DMS153 (cell line): ENCODE measurements around the gene UBE2C.
"Not testable (repeated sequence)": the region's sequence is repeated elsewhere in the genome, so short reads cannot be mapped to it uniquely, and the experiment has no call there.

ENCODE experiments used
- DNase-seq: peaks from one replicate; lab custom pipeline; 2025; lab: John Stamatoyannopoulos, UW

Gene UBE2C

DNA sequence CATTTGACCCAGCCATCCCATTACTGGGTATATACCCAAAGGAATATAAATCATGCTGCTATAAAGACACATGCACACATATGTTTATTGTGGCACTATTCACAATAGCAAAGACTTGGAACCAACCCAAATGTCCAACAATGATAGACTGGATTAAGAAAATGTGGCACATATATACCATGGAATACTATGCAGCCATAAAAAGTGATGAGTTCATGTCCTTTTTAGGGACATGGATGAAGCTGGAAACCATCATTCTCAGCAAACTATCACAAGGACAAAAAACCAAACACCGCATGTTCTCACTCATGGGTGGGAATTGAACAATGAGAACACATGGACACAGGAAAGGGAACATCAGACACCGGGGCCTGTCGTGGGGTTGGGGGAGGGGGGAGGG, 14.5 kb upstream of the UBE2C start:
- not testable (repeated sequence) for DNase-seq

DNA sequence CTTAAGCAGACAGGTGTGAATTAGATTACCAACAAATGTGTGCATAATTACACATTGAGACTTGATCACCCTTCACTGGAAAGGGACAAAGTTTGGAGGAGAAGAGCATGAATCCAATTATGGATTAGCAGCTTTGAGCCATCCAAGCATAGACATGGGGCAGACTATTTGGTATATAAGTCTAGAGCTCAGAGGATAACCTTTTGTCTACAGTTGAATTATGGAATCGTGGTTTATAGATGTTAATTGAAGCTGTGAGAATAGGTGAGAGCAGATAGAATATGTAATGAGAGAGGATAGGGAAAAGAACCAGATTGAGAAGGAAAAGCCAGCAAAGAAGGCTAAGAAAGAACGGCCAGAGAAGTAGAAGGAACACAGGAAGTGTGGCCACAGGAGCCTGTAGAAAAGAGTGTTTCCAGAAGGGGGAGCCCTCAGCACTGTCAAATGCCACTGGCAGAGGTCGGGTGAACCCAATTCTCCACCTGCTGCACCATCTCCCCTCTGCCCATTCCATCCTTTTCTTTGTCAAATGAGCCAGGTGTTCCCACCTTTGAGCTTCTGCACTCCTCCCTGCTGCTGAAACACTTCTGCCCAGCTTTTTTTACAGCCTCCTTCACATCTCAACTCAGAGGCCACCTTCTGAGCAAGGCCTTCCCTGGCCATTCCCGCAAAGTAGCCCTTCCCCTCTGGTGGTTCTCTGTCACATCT, 13.4 kb upstream of the UBE2C start:
- DNase-seq, result peak; percentile 9

DNA sequence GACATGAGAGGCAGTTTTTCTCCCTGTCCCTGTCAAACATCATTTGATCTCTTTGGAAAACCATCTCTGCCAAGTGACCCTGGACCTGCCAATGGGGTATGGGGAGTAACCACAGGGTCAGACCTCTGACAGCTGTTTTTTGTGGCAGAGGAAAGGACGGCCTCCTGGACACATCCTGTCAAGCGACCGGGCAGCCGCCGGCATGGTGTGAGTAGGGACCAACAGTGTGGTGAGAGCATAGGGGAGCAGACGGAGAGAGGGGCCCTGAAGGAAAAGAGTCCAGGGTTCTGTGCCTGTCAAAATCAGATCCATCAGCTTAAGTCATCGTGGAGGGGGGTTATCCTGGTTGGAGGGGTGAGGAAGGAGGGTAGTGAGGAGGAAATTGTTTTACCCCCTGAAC, 10.6 kb upstream of the UBE2C start:
- DNase-seq, result no peak

DNA sequence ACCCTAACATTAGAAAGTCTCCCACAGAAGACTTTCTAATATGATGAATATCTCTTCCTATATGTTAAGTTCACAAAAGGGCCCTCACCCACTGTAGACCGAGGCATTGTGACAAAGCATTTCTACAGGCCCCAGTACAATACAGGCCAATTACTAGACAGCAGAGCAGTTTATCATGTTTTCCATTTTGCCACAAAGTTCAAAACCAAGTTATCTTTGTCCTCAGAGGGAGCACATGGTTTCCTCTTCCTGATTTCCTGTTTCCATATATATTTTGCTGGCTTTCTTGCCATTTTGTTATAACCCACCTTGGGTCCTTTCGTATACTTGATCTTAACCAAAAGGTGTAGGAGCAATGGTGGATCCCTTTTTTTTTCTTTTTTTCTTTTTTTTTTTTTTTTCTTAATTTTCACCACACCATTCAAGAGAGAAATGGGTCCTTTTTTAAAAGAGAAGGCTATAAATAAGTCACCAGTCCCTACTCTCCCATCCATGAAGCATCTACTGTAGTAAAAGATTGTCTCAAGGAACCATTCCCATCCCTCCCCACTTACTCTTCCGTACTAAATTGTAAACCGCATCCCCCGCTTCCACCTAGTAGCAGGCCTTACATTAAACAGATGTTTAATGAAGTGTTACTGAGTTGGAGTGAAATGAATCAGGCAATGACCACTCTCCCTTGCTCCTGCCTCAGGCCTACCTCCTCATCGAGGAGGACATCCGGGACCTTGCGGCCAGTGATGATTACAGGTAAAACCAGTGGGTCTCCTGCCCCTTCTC, 2.1 kb upstream of the UBE2C start:
- DNase-seq, result no peak

DNA sequence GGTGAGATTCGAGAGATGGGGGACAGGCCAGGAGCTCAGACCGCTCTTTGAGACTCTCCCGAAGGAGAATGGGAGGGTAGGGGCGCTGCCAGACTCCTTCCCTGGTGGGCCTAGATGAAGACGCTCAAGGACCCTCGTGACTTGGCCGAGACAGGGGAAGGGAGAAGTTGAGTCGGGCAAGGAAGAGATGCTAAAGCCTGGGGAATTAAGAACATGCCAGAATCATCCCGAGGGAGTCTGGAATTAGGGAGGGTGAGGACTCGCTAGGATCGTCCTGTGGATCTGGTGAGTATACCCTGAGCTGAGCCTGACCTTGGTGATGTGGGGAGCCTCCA, 529 bp downstream of the UBE2C start:
- DNase-seq, result no peak

DNA sequence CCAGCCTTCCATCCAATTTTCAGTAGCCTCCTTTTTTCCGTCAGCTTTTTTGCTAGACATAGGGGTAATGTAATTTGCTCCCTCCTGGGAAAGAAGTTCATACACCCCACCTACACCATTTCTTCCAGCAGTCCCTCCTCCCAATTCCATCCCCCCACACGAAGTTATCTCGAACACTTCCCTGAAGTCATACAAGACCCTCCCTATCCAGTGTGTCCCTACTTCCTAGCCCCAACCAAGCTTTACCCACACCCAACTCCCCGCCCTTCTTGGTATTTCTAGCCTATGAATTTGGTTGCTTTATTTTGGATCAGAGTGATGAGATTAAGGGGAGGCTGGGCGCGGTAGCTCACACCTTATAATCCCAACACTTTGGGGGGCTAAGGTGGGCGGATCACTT, 1.0 kb downstream of the UBE2C start:
- DNase-seq, result no peak

DNA sequence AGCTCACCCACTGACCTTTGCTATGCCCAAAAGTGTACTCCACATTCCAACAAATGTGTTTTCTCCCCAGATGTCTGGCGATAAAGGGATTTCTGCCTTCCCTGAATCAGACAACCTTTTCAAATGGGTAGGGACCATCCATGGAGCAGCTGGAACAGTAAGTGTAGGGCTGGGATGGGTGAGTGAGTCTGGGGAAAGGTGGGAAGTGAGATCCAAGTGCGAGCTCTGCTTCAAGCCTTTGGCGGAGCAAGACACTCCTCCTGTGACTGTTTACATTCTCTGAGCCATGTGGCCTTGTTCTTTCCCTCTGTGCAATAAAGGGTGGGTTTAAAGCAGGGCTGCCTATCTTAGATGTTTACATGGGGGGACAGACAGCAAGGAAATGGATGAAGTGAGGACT, 1.9 kb downstream of the UBE2C start:
- DNase-seq, result no peak

DNA sequence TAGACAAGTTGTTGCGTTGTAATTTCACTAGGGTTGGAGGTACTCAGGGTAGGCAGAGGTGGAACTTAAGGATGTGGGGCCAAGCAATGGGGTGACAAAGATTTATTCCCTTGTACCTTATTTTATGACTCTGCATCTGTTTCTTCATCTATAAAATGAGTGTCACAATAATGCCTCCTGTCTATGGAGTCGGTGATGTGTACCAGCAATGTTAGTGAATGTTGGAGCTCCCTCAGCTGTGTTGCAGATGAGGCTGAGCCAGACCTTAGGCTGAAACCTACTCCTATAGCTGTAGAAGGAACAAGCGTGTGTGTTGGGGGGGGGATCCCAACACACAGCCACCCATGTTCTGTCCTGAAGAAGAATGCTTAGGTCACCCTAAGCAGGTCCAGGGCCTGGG, 4.5 kb downstream of the UBE2C start:
- no peak for DNase-seq

DNA sequence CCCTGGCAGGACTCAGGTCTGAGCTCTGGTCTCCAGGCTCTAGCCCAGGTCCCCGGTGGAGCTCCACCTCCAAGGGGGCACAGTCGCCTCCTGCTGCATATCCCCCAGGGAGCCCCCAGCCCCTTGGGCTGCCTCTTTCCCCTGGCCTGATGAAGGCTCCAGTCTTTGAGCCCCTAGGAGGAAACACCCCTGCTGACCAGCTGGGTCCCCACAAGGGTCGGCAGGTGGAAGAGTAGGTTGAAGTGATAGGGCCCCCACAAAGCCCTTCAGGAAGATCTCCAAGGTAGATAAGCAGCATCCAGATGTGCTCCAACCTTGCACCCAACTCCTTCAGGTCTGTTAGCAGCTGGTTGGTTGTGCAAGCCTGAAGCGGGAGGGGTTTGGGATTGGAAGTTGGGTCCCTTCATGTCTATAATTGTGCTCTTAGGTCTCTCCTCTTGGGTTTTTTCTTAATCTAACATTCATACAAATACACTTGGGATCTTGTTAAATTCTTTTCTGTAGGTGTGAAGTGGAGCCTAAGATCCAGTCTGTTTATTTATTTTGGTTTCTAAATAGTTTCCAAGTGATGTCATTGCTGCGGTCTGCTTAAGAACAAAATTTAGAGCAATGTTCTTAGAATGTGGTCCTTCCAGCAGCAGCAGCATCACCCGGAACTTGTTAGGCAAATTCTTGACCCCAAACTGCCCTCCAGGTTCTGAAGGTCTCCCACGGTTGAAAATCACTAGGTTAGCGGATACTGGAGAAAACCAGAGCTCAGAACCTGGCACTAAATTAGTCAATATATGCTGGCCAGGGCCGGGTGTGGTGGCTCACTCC, 5.1 kb downstream of the UBE2C start:
- no peak for DNase-seq

DNA sequence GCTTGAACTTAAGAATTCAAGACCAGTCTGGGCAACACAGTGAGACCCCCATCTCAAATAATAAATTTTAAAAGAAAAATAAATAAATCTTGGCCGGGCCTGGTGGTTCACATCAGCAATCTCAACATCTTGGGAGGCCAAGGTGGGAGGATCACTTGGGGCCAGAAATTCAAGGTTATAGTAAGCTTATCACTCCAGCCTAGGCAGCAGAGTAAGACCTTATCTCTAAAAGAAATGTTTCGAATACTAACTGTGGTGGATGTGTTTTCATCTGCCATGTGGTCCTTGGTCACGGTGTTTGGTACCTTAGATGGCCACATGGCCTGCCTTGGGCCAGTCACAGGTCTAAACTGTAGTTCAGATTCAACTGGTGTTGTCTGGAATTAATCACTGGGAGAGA, 5.8 kb downstream of the UBE2C start:
- DNase-seq, result no peak

DNA sequence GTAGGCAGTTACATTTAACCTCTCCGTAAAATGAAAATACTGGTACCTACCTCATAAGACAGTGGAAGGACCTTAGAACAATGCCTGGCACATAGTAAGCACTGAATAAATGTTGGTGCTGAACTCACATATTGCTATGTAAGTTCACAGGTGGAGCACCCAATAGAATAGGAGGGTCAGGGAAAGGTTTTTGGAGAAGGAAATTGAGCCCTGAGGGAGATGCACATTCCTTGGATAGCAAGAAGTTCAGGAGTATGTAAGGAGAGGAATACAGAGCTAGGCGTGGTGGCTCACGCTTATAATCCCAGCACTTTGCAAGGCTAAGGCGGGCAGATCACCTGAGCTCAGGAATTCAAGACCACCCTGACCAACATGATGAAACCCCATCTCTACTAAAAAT, 7.0 kb downstream of the UBE2C start:
- DNase-seq, result no peak

DNA sequence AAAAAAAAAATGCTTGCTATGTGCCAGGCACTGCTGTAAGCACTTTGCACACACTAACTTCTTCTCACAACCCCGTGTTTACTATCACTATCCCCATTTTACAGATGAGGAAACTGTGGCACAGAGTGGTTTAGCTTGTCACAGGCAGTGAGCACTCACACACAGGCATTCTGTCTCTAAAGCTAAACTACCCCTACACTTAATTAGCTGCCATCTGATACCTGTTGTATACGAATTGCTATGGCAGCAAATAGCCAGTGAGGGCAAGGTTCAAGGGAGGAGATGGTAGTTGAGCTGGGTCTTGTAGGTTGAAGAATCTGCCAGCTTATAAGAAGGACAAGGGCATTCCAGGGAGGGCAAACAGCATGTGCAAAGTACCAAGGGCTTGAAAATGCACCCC, 9.5 kb downstream of the UBE2C start:
- no peak for DNase-seq

DNA sequence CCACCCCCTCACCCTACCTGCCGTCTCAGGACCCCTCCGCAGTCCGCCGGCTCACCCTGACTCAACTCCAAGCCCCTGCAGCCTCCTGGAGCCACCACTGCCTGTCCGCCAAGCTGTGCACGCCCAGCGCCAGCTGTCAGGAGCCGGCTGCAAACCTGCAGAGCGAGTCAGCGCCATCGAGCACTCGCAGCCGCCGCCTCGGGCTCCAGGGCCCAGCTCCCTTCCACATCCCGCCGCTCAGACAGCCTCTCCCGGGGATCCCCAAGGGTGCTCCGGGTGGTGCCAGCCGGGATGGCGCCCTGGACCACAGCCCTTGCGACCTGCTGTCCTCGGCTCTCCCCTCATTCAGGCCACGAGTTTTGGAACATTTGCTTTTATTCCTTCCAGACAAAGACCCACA, 10.4 kb downstream of the UBE2C start:
- peak; percentile 33 for DNase-seq

DNA sequence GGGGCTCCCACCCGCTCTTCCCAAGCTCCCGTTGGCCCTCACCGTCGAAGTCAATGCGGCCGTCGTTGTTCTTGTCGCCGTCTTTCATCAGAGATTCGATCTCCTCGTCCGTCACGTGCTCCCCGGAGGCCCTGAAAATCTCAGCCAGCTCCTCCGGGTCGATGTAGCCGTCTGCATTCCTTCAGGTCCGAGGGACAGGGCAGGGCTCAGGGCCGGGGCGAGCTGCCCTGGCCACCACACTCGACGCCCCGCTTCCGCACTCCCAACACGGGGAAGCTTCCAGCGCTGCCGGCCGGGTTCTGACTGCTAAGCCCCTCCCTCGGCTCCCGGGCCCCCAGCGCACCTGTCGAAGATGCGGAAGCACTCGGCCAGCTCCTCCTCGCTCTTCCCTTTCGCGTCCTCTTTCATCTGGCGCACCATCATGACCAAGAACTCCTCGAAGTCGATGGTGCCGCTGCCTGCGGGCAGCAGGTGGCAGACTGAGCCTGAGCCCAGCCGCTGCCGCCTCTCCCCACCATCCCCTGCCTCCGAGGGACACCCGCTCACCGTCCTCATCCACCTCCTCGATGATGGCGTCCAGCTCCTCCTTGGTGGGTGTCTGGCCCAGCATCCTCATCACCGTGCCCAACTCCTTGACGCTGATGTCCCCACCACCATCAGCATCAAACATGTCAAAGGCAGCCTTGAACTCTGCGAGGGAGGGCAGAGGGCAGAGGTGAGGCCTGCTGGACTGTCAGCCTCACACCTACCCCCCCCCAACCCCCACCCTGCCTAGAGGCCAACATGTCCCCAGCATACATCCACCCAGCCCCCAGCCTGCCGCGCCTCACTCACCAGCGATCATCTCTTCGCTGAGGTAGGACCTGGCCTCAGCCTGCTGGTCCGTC, 11.7 kb downstream of the UBE2C start:
- DNase-seq, result peak; percentile 11

DNA sequence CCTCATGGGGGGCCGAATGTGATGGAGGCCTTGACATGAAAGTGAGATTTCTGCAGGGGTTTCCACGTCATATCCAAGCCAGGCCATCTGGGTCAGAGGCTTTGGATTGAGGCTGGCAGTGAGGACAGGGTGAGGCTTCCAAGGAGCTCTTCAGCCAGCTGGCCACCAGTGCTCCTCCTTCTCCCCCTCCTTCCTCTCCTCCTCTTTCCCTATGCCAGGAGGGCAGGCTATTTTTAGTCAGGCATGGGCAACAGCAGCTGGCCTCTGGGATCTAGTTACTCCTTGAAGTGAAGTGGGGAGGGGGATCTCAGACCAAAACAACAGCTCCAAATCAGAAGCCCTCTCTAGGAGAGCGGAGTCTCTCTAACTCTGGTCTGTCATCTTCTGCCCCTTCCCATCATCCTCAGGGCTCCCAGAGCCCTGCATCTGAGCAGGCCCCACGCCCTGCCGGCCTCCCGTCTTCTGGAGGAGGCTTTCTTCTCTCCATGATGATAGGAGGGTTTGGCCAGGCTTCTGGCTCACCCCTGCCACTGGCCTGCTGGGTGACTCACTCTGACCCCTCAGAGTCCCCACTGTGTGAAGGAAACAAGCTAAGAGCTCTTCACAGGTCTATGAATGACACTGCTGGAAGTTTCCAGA, 14.1 kb downstream of the UBE2C start:
- DNase-seq, result no peak

DNA sequence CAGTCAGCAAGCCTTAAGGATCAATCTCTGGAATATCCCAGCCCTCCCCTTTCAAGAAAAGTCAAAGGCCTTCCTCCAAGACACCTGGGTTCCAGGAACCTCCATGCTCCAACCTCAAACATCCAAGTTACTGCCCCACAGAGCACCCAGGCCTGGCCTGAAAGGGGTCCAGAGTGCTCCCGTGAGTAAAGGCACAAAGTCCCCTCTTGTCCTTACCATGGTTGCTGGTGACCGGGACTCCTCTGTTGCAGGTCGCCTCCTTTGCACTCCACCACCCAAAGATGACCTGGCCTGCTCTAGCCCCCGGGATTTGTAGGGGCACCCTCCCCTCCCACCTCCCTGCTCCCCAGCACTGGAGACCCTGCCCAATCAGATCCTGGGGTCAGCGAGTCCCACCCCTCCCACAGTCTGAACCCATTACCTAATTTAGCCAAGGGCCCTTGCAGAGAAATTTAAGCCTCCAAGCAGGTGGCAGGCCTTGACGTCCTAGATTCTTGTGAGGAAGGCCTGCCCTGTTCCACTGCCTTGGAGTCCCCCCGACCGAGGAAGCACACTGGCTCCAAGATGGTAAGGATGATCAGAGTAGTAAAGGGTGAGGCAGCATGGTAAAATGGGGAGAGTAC, 14.7 kb downstream of the UBE2C start, which contains the start of gene TNNC2:
TNNC2 (minus strand) TSS at position 283 of the 623 bp plus-strand sequence; CDS start at position 219, 64 bp downstream.
- no peak for DNase-seq

DNA sequence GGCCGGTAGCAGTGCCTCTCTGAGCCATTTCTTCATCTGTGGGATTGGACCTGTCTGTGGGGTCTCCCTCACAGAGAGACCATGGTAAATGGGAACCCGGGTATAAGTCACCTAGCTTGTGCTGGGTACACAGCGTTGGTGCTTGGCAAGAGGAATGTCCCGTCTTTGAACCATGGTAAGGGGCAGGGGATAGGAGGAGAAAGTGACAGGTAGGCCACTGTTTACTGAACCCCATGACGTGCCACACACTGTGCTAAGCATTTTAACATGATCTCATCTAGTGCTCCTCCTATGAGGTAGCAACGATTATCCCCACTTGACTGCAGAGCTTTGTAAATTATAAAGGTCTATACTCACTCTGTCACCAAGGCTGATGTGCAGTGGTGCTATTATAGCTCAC, 15.3 kb downstream of the UBE2C start:
- no peak for DNase-seq

DNA sequence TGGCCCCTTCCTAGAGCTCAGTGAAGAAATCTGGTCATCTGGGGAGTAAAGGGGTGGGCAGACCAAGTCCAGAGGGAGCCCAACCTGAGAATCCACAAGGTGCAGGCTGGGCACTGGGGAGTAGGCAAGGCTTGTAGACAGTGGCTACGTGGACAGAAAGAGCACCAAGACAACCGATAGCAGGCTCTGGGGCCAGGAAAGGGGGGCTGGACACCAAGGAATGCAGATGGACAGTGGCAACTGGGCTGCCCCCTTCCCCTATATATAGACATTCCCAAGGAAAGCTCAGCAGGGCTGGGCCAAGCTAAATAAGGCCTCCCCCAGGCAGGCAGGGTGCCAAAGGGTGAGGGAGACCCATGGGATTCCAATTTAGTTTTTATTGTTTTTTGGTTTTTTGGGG, 16.1 kb downstream of the UBE2C start:
- no peak for DNase-seq

DNA sequence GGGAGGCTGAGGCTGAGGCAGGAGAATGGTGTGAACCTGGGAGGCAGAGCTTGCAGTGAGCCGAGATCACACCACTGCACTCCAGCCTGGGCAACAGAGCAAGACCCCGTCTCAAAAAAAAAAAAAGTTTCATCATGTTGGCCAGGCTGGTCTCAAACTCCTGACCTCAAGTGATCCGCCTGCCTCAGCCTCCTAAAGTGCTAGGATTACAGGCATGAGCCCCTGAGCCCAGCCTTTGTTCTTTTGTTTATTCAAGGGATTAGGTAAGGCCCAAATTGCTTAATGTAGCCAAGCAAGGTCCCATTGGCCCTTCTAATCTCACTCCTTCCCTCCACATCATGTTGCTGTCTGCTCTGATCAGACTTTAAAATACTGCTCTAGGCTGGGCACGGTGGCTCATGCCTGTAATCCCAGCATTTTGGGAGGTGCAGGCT, 17.2 kb downstream of the UBE2C start:
- not testable (repeated sequence) for DNase-seq

DNA sequence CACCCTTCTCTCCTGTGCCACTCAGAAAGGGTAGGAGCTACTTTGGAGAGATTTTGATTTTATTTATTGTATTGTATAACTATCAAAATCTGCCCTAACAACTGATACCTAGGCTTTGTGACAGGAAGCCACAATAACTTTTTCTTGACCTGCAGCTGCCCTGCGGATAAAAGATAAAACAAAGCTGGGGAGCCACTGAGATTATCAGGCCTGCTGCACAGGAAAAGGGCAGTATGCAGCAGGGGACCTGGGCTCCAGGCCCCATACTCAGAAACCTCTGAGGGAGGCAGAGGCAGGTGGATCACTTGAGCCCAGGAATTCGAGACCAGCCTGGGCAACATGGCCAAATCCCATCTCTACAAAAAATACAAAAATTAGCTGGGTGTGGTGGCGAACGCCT, 20.2 kb downstream of the UBE2C start:
- DNase-seq, result no peak
